Activated T-helper 2 cell treated with anti-CD3 and anti-CD28 coated beads, Interferon-gamma antibody, Interleukin-2, Interleukin-4, amounts not matched to agents 10 μg/mL and 5 μg/mL and 100 μg/mL, durations not matched to agents 14 hours and 24 hours and 36 hours (primary cell): ENCODE results near the gene NYNRIN. TPM values are rescaled to one million over a fixed set of nuclear protein-coding genes. Genes with fewer than 3 reads are reported as not detected.

Source experiments
- DNase-seq: peaks from one replicate; pipeline ENCODE4 v3.0.0; 2021; ENCODE audit warnings: low spot score
- H3K27ac Mint-ChIP-seq: one replicate; pipeline ENCODE4 v1.8.0; 2021; ENCODE audit warnings: mixed read lengths
- H3K27me3 Mint-ChIP-seq: one replicate; pipeline ENCODE4 v1.8.0; 2021; ENCODE audit warnings: low read depth, mixed read lengths
- H3K36me3 Mint-ChIP-seq: one replicate; pipeline ENCODE4 v1.8.0; 2021; ENCODE audit warnings: low read depth, mixed read lengths
- H3K4me1 Mint-ChIP-seq: one replicate; pipeline ENCODE4 v1.8.0; 2021; ENCODE audit warnings: low read depth, mixed read lengths
- H3K4me3 Mint-ChIP-seq: one replicate; pipeline ENCODE4 v1.8.0; 2021; ENCODE audit warnings: low read depth, mild to moderate bottlenecking, moderate library complexity, mixed read lengths
- H3K9me3 Mint-ChIP-seq: one replicate; pipeline ENCODE4 v1.8.0; 2021; ENCODE audit warnings: mixed read lengths
- intact Hi-C: fragments of 100-400 bp; cut with micrococcal nuclease; formaldehyde crosslinking; loops from one replicate; pipeline ENCODE4 v1.15.1; 2023
- total RNA-seq: library from RNA; stranded (reverse); gene quantifications from 2 replicates; pipeline ENCODE4 v1.2.3, GENCODE V29; 2022

NYNRIN gene
- total RNA-seq, 1 donor from 2014 or later: 0.34 TPM

DNA sequence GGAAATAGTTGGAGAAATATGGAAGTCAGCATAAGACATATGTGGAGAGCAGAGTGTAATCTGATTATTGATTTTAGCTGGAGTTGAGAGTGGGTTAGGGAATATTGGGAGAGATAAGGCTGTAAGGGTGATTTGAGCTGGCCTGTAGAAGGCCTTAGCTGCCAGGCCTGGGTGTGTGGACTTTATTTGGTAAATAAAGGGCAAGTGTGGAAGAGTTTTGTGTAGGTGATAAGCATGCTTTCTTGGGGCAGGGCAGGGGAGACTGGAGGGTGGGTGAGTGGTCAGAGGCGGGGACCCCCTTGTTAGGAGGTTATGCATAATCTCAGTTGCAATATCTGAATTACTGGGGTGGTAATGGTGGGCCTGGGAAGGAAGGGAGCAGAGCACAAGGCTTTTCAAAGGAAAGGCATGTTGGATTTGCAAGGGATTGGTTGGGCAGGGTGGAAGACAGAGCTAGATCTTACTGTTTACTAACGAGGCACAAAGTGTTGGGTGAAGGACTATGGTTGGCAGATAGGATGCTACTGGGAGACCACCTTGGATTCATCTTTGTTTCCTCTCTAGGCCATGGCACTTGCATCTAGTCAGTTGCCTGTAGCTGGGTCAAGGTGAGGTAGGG lies 36.5 kb downstream of the NYNRIN start:
- H3K27ac Mint-ChIP-seq: no peak overlapping the region
- intact Hi-C loops: loop anchor here (10.0 kb wide), 1 partner anchor 340 kb away; the partner anchor contains the start of gene PCK2
- H3K4me3 Mint-ChIP-seq: no peak overlapping the region
- peaks cover 45% of the 10 kb centered on the region for H3K4me1 Mint-ChIP-seq
- H3K27me3 Mint-ChIP-seq: no peaks in the 10 kb centered on the region
- H3K9me3 Mint-ChIP-seq: no peaks in the 10 kb centered on the region
- no peak for DNase-seq
- peaks cover 80% of the 10 kb centered on the region for H3K36me3 Mint-ChIP-seq

DNA sequence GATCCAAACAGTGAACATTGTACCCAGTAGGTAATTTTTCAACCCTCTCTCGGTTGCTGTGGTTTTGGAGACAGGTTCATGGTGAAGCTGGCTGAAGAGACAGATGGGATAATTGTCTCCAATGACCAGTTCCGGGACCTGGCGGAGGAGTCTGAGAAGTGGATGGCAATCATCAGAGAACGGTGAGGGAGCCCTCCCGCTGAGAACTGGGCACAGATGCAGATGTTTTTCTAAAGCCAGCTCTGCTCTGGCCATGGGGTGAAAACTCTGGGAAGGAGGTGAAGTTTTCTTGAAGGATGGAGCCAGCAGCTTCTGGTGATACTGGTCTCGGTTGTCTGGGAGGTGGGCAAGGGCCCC lies 37.2 kb downstream of the NYNRIN start:
- no peak overlapping the region for H3K4me3 Mint-ChIP-seq
- intact Hi-C loops: loop anchor here (1.0 to 10.0 kb wide), 2 partner anchors 103 to 341 kb away; partner anchors contain the start of gene PCK2
- H3K9me3 Mint-ChIP-seq: no peaks in the 10 kb centered on the region
- no peaks in the 10 kb centered on the region for H3K27me3 Mint-ChIP-seq
- H3K4me1 Mint-ChIP-seq: peaks cover 49% of the 10 kb centered on the region
- H3K36me3 Mint-ChIP-seq: peaks cover 83% of the 10 kb centered on the region
- no peak overlapping the region for H3K27ac Mint-ChIP-seq
- no peak for DNase-seq

DNA sequence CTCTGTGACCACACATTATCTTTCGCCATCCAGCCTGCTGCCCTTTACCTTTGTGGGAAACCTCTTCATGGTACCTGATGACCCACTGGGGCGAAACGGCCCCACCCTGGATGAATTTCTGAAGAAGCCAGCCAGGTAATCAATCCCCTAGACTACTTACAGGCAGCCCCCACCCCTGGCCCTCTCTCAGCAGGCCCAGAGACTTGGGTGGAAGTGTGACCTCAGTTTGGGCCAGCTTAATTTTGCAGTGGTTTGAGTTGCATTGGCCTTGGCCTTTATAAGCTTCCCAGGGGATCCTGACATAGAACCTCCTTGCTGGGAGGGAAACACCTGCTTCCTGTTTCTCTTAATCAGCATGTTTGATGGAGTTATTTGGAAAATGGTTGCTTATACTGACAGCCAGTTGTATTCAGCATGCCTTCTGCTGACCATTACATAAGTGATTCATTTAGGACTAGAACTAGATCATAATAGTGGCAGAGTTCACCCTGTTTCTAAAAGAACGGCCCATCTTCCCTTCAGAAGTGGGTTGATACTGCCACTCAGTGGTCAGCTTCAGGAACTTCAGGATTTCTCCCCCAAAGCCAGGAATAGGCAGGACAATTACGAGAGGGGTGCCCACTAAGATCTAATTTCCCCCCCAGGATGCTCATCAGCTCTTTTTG lies 37.7 kb downstream of the NYNRIN start:
- no peak for DNase-seq
- Mint-ChIP-seq H3K36me3 (peaks cover 78% of the 10 kb centered on the region), H3K4me1 (peaks cover 48% of the 10 kb centered on the region), H3K27me3 (no peaks in the 10 kb centered on the region), H3K27ac (peak overlapping the region; percentile 53), H3K4me3 (no peak overlapping the region), H3K9me3 (no peaks in the 10 kb centered on the region)
- intact Hi-C loops: loop anchor here (1.0 to 10.0 kb wide), 2 partner anchors 103 to 342 kb away; partner anchors contain the start of gene PCK2

DNA sequence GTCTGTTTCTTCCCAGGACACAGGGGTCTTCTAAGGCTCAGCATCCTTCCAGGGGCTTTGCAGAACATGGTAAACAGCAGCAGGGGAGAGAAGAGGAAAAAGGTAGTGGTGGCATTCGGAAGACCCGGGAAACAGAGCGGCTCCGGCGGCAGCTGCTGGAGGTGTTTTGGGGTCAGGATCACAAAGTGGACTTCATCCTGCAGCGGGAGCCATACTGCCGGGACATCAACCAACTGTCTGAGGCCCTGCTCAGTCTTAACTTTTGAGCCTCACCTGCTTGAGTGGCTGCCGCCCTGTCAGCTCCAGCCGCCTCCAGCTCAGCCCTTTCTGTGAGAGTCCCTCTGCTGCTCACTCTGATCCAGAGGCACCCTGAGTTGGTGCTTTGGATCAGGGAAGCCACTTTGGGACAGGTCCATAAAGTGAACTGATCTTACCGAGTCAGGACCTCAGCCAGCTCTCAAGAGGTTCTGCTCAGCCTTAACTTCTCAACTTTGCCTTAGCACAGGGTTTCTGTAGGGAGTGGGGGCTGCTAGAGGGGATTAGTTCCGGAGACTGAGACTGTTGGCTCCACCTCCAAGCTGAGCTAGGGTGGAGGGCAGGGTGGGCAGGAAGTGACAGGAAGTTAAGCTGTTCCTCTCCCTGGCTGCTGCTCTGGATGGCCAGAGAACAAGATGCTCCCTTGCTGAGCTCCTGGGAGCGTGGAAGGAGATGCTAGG lies 38.4 kb downstream of the NYNRIN start:
- Mint-ChIP-seq H3K4me3 (no peak overlapping the region), H3K27ac (peak overlapping the region; percentile 53), H3K9me3 (no peaks in the 10 kb centered on the region), H3K36me3 (peaks cover 77% of the 10 kb centered on the region), H3K27me3 (no peaks in the 10 kb centered on the region), H3K4me1 (peaks cover 50% of the 10 kb centered on the region)
- DNase-seq: no peak
- intact Hi-C loops: loop anchor here (10.0 kb wide), 1 partner anchor 342 kb away; the partner anchor contains the start of gene PCK2

DNA sequence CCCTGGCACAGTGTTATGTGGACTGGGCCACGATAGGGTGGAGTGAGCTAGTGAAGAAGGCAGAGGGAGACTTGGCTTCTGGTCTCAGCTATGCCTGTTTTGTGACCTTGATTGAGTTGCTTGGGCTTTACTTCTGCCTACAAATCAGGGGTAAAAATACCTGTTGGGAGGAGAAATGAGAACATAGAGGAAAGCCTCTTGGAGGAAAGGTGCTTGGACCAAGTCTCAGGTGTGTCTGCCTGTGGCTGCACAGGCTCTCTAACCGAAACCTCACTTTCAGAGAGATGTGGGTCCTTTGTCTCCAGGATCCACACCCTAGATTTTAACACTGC lies 38.9 kb downstream of the NYNRIN start:
- intact Hi-C loops: loop anchor here (10.0 kb wide), 1 partner anchor 343 kb away; the partner anchor contains the start of gene PCK2
- Mint-ChIP-seq H3K4me1 (peaks cover 51% of the 10 kb centered on the region), H3K4me3 (no peak overlapping the region), H3K9me3 (no peaks in the 10 kb centered on the region), H3K27ac (peak overlapping the region; percentile 17), H3K27me3 (no peaks in the 10 kb centered on the region), H3K36me3 (peaks cover 76% of the 10 kb centered on the region)
- DNase-seq: no peak

DNA sequence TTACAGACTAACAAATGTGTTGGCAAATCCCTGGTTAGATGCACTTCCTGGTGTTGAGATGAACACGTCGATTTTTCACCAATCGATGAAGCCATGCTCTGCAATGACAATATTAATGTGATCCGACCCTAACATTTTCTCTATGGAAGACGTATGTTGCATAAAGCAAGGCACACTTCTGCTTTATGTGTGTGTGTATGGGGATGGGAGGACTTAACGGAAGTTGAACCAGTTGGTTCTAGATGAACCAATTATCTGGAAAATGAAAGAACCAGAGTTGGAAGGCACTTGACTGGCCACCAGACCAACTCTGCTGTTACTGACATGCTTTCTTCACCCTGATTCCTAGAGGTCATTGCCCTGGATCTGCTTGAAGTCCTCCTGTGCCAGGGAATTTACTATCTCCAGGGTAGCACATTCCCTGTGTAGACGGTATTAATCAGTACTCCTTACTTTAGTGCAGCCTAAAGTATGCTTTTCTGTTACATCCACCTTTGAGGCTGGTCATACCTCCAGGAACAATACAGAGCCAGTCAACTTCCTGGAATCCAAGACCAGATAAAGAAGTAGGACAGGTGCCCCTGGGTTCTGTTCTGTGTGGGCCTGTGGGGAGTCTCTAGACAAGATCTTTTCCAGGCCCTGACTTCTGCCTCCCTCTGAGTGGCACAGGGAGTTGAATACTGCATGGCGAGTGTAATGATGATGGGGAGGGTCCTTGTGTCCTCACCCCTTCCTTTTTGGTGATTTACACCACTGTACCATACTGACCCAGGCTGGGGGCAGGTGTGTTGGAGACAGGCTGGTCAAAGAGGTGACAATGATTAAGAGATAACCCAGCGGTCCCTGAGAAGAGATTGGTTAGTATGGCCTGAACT lies 39.7 kb downstream of the NYNRIN start:
- intact Hi-C loops: loop anchor here (10.0 kb wide), 1 partner anchor 344 kb away; the partner anchor contains the start of gene PCK2

DNA sequence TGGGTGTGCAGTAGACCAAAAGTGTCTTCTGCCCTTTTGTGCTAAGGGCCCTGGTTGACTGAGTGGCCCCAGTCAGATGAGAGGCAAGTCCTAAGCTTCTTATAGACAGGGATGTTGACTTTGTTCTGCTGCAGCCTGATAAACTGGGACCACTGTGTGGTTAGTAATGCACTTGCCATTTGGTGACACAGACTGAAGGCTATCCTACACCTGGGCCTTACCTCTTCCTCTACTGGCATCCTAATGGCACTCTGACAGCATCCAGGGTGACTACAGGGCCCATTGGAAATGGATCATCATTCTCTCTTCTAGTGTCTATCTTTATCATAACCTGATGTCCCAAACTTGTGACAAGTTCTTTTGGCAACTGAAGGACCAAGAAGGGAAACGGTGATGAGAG lies 40.5 kb downstream of the NYNRIN start:
- no peak overlapping the region for H3K27ac Mint-ChIP-seq
- peaks cover 49% of the 10 kb centered on the region for H3K4me1 Mint-ChIP-seq
- intact Hi-C loops: loop anchor here (10.0 kb wide), 1 partner anchor 344 kb away; the partner anchor contains the start of gene PCK2
- H3K4me3 Mint-ChIP-seq: no peak overlapping the region
- peaks cover 62% of the 10 kb centered on the region for H3K36me3 Mint-ChIP-seq
- no peak for DNase-seq
- H3K27me3 Mint-ChIP-seq: no peaks in the 10 kb centered on the region
- no peaks in the 10 kb centered on the region for H3K9me3 Mint-ChIP-seq

More for the DNA sequence above, 39.7 kb downstream of the NYNRIN start:
- H3K4me1 Mint-ChIP-seq: peaks cover 48% of the 10 kb centered on the region
- no peaks in the 10 kb centered on the region for H3K9me3 Mint-ChIP-seq
- H3K27me3 Mint-ChIP-seq: no peaks in the 10 kb centered on the region
- DNase-seq: no peak
- no peak overlapping the region for H3K27ac Mint-ChIP-seq
- no peak overlapping the region for H3K4me3 Mint-ChIP-seq
- peaks cover 69% of the 10 kb centered on the region for H3K36me3 Mint-ChIP-seq

DNA sequence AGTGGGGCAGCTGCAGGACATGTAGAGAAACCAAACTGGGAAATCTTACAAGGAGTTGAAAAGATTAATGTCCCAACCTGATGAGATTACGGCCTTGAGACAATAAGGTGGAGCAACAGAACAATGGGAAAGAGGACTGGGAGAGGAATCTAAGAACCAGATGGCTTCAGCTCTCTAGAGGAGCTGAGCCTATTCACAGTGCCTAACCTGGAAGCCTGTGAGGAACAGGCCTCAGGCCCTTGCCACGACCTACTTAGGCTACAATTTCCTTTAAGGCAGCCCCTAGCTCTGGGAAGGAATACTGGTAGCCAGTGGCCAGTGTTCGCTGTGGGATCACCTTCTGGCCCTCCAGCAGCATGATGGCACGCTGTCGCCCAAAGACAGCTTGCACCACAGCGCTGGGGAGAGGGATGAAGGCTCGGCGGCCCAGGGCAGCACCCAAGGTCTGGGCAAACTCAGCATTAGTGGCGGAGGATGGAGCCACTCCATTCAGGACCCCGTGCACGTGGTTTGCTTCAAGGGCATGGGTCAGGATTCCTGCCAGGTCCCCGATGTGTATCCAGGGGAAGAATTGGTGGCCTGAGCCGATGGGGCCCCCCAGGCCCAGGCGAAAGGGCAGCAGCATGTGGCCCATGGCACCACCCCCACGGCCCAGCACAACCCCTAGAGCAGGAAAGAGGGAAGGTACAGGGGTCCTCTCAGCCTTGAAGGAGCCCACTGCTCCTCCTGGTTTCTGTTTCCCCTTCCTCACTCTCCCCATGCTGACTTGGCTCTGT lies 41.2 kb downstream of the NYNRIN start:
- no peak for DNase-seq
- Mint-ChIP-seq H3K36me3 (peaks cover 56% of the 10 kb centered on the region), H3K27me3 (no peaks in the 10 kb centered on the region), H3K9me3 (no peaks in the 10 kb centered on the region), H3K4me3 (no peak overlapping the region), H3K27ac (peak overlapping the region; percentile 2), H3K4me1 (peaks cover 48% of the 10 kb centered on the region)
- intact Hi-C loops: loop anchor here (10.0 kb wide), 1 partner anchor 345 kb away; the partner anchor contains the start of gene PCK2

DNA sequence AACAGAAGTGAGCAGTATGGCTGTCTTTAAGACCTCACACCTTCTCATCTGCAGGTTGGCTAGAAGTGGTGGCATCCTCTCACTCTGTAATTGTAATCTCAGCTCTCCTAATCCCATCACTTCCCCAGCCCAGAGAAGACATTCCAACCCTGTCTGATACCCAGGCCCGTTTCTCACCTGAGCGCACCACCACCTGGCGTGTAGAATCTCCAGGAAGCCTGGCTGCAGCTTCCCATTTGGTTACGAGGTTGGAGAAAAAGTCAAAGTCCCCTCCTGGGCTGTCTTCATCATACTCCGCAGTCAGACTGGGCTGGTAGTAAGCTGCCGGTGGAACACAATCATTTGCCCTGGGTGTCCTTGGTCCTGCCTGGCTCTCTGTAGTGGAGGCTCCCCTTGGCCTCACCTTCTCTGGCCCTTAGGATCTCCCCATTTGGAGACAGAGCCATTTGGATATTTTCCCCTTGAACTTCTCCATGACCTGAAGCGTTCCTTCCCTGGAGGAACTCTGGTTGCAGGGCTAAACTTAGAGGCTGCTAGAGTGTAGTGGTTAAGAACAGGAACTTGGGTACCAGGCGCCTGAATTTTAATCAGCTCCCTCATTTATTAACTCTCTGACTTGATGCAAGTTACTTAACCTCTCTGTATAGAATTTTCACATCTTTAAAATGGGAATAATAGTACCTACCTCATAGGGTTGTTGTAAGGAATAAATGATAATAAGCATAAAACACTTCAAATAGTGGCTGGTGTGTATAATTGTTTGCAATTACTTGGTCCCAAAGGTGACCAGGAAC lies 42.0 kb downstream of the NYNRIN start:
- DNase-seq: no peak
- Mint-ChIP-seq H3K27me3 (no peaks in the 10 kb centered on the region), H3K27ac (peak overlapping the region; percentile 43), H3K4me3 (peak overlapping the region; percentile 95), H3K9me3 (no peaks in the 10 kb centered on the region), H3K36me3 (peaks cover 49% of the 10 kb centered on the region), H3K4me1 (peaks cover 48% of the 10 kb centered on the region)
- intact Hi-C loops: no loop called here

DNA sequence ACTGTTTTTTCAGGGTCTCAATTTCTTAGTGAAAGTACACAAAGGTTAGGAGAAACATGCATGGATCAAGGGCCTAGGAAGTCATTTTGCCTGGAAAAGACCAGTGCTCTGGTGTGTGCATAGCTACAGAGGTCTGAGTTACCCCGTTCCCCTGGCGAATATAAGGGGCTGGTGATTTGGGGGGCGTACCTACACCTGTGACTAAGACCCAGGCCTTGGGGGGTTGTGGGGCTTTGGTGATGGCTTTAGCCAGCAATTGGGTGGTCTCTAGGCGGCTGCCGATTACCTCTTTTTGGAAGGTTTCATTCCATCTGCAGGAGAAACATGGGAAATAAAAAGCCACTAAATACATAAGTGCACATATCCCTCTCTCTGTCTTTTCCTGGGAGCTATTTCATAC lies 42.7 kb downstream of the NYNRIN start:
- DNase-seq: no peak
- H3K4me1 Mint-ChIP-seq: peaks cover 48% of the 10 kb centered on the region
- H3K36me3 Mint-ChIP-seq: peaks cover 43% of the 10 kb centered on the region
- intact Hi-C loops: no loop called here
- peak overlapping the region; percentile 95 for H3K4me3 Mint-ChIP-seq
- no peaks in the 10 kb centered on the region for H3K27me3 Mint-ChIP-seq
- no peaks in the 10 kb centered on the region for H3K9me3 Mint-ChIP-seq
- peak overlapping the region; percentile 98 for H3K27ac Mint-ChIP-seq

DNA sequence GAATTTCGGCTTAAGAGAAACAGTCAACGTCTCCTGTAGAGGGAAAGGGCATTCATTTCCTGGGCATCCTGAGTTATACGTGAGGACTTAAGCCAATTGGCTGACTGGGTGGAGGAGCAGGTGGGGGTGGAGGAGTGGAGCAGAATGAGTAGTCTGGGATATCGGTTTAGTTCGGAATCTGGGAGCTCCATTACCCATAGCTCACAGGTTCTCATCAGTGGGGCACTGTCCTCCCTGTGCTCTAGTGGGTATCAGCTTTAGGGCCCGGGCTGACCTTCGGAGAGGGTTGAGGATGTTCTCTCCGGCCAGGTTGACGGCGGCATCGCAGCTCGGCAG lies 43.1 kb downstream of the NYNRIN start:
- Mint-ChIP-seq H3K27me3 (no peaks in the 10 kb centered on the region), H3K4me1 (peaks cover 44% of the 10 kb centered on the region), H3K4me3 (peak overlapping the region; percentile 95), H3K9me3 (no peaks in the 10 kb centered on the region), H3K36me3 (peaks cover 39% of the 10 kb centered on the region), H3K27ac (peak overlapping the region; percentile 98)
- DNase-seq: no peak
- intact Hi-C loops: loop anchor here (1.0 to 2.0 kb wide), 3 partner anchors 11 to 328 kb away; partner anchors contain the start of genes DCAF11 and NRL
